Osteoblast (primary cell): ENCODE measurements around the gene SH2D3C. TPM values are rescaled to one million over a fixed set of nuclear protein-coding genes. Genes with fewer than 3 reads are reported as not detected.

Source experiments
- DNase-seq: peaks from one replicate; pipeline ENCODE4 v3.0.0; 2011; ENCODE audit warnings: low spot score, mixed read lengths; ENCODE audit not compliant: insufficient read length; ENCODE audit errors: missing footprints
- H2AFZ ChIP-seq: 2 replicates; pipeline ENCODE4 v1.6.0; 2011; ENCODE audit warnings: mild to moderate bottlenecking, low read length
- H3K27ac ChIP-seq: 2 replicates; pipeline ENCODE4 v1.5.1; 2011; ENCODE audit warnings: mild to moderate bottlenecking, low read depth, low read length, moderate library complexity
- H3K27me3 ChIP-seq: 2 replicates; pipeline ENCODE4 v1.6.0; 2012; ENCODE audit warnings: mild to moderate bottlenecking, control low read depth, inconsistent platforms, low read length, moderate library complexity; ENCODE audit not compliant: insufficient read depth
- H3K36me3 ChIP-seq: 2 replicates; pipeline ENCODE4 v1.5.1; 2011; ENCODE audit warnings: mild to moderate bottlenecking, low read length, control low read depth, moderate library complexity; ENCODE audit not compliant: insufficient read depth
- H3K4me1 ChIP-seq: 2 replicates; pipeline ENCODE4 v1.5.1; 2011; ENCODE audit warnings: mild to moderate bottlenecking, low read length, control low read depth, moderate library complexity; ENCODE audit not compliant: insufficient read depth
- H3K4me2 ChIP-seq: 2 replicates; pipeline ENCODE4 v1.6.0; 2011; ENCODE audit warnings: mild to moderate bottlenecking, low read length; ENCODE audit not compliant: insufficient read depth
- H3K4me3 ChIP-seq: fragments of 200-600 bp; sonication (generic); 3 replicates; pipeline ENCODE4 v1.5.1; 2012; ENCODE audit warnings: mild to moderate bottlenecking, low read length, inconsistent platforms; ENCODE audit not compliant: insufficient read depth
- H3K79me2 ChIP-seq: 2 replicates; pipeline ENCODE4 v1.6.0; 2012; ENCODE audit warnings: mild to moderate bottlenecking, low read length, control low read depth, inconsistent platforms; ENCODE audit not compliant: insufficient read depth
- H3K9me3 ChIP-seq: 2 replicates; pipeline ENCODE4 v1.5.1; 2011; ENCODE audit warnings: low read depth, low read length, control low read depth
- H4K20me1 ChIP-seq: 2 replicates; pipeline ENCODE4 v1.6.0; 2012; ENCODE audit warnings: mild to moderate bottlenecking, low read length, control low read depth; ENCODE audit not compliant: insufficient read depth
- total RNA-seq: library from RNA; depleted of rRNA; stranded (reverse); fragments of >200 nt; gene quantifications from 2 replicates; pipeline ENCODE4 v1.2.3, GENCODE V29; 2012
- TF ChIP-seq, protein P1 (sequence below): IDR thresholded peaks from 2 replicates; pipeline ENCODE4 v1.5.1; 2011; ENCODE audit warnings: mild to moderate bottlenecking, low read depth, low read length, moderate library complexity; ENCODE audit errors: extremely low read depth

The SH2D3C gene
- total RNA-seq, 1 donor: 0.36 TPM

DNA sequence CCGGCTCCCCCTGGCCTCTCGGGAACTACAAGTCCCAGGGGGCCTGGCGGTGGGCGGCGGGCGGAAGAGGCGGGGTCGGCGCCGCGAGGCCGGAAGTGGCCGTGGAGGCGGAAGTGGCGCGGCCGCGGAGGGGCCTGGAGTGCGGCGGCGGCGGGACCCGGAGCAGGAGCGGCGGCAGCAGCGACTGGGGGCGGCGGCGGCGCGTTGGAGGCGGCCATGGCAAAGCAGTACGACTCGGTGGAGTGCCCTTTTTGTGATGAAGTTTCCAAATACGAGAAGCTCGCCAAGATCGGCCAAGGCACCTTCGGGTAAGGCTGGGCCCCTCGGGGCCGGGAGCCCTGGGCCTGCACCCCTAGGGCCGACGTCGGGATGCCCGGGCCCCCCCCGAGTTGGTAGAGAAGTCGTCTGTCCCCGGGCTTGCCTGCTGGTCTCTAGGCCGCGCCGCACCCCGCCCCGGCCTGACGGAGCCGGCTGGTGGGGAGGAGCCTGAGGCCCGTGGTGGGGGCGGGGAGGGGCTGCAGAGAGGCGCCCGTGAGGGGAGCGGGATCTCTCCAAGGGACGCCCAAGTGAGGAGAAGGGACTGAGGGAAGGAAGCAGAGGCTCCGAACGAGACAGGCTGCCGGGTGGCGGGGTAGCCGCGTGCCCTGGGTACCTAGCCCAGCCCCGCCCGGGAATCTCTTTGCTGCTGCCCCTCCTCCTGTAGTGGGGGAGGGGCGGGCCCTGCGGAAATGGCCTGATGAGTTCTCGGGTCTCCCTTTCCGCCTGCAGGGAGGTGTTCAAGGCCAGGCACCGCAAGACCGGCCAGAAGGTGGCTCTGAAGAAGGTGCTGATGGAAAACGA, 7.7 kb upstream of the SH2D3C start, which contains the start of gene CDK9:
Gene CDK9 (plus strand): TSS at position 102 of the 840 bp plus-strand sequence. CDS start 115 bp downstream, at position 217.
- Histone ChIP-seq H3K4me1 (peaks cover 9% of the 10 kb centered on the region), H3K9me3 (no peaks in the 10 kb centered on the region), H3K27ac (peak within 1 kb of the TSS; percentile 66), H3K79me2 (peaks cover 52% of the 10 kb centered on the region), H3K36me3 (peaks cover 41% of the 10 kb centered on the region), H3K27me3 (no peaks in the 10 kb centered on the region), H3K4me3 (peak within 1 kb of the TSS; percentile 98), H3K4me2 (peak within 1 kb of the TSS; percentile 91), H2AFZ (peak within 1 kb of the TSS; percentile 60), H4K20me1 (peaks cover 50% of the 10 kb centered on the region)
- TF ChIP-seq, protein P1, sequence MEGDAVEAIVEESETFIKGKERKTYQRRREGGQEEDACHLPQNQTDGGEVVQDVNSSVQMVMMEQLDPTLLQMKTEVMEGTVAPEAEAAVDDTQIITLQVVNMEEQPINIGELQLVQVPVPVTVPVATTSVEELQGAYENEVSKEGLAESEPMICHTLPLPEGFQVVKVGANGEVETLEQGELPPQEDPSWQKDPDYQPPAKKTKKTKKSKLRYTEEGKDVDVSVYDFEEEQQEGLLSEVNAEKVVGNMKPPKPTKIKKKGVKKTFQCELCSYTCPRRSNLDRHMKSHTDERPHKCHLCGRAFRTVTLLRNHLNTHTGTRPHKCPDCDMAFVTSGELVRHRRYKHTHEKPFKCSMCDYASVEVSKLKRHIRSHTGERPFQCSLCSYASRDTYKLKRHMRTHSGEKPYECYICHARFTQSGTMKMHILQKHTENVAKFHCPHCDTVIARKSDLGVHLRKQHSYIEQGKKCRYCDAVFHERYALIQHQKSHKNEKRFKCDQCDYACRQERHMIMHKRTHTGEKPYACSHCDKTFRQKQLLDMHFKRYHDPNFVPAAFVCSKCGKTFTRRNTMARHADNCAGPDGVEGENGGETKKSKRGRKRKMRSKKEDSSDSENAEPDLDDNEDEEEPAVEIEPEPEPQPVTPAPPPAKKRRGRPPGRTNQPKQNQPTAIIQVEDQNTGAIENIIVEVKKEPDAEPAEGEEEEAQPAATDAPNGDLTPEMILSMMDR: no peak
- peak; percentile 100 for DNase-seq

DNA sequence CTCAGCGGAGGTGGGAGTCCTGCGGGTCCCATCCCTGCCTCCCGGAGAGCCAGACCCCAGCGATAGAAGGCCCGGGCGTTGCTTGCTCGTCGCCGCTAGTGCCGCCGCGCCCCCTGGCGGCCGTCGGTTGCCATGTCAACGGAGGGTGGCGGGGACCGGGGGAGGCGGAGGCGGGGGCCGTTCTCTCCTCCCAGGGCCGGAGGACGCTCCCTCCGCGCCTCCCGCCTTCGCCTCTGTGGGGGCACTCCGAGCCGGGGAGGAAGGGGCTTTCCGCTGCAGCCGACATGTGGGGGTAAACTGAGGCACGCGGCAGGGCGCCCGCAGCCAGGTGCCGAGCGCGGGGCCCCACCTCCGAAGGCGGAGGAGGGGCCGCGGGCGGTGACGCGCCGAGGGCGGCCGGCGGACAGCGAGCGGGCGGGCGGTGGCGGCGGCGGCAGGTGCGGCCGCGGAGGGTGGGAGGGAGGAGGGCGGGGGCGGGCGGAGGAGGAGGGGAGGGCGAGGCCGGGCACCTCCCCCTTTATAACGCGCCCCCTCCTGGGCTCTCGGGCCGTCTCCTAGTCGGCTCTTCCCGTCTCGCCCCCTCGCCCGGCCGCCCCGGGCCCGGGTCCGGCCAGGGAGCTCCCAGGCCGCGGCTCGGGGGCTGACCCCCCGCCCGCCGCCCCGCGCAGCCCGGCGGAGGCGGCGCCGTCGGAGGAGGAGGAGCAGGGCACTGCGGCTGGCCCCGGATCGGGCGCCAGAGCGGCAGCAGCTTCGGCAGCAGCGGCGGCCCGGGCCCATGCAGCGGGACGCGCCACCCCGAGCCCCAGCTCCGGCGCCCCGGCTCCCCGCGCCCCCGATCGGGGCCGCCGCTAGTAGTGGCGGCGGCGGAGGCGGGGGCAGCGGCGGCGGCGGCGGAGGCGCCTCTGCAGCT, 6.8 kb upstream of the SH2D3C start:
- Histone ChIP-seq H2AFZ (peak overlapping the region; percentile 60), H3K4me1 (peaks cover 9% of the 10 kb centered on the region), H3K27ac (no peak overlapping the region), H4K20me1 (peaks cover 42% of the 10 kb centered on the region), H3K79me2 (peaks cover 45% of the 10 kb centered on the region), H3K27me3 (no peaks in the 10 kb centered on the region), H3K4me2 (peak overlapping the region; percentile 67), H3K36me3 (peaks cover 32% of the 10 kb centered on the region), H3K9me3 (no peaks in the 10 kb centered on the region), H3K4me3 (peak overlapping the region; percentile 98)
- TF ChIP-seq, protein P1: peak; percentile 51
- peak; percentile 100 for DNase-seq

DNA sequence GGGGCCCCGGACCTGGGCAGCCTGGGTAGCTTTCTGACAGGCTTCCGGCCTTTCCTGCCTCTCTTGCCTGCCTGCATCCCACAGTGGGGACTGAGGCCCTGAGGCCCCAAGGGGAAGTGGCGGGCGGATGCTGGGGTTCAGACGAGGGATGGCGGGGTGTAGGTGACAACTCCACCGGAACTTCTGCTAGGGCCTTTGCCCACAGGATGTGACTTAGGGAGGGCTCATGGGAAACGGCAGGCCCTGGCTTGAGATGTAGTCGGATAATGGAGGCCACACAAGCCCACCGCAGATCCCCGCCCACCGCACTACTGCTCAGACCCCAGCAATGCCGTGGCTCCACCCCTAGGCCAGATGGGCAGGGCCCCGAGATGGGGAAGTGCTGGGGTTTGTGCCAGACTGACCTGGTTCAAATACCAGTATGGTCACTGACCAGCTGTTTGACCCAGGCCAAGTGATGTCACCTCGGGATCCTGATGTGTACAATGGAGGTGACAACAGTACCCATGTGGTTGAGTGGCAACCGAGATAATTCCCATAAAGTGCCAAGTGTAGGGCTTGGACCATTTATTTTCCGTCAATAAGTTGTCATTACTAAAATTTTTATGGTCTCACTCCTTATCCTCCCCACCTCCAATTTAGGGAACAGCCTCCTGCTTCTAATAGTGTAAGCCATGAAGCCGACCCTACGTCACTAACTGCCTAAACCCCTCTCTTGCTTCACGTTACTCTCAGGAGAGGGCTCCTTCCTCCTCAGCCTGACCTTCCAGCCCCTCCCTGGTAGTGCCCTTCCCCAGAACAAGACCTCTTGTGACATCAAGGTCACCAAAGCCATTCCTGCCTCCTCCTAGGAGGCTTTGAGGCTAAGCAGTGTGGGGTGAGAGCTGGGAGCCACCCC, 4.9 kb upstream of the SH2D3C start:
- DNase-seq: peak; percentile 78
- peaks cover 24% of the 10 kb centered on the region for H4K20me1 ChIP-seq
- peaks cover 13% of the 10 kb centered on the region for H3K36me3 ChIP-seq
- H3K27ac ChIP-seq: no peak overlapping the region
- no peaks in the 10 kb centered on the region for H3K27me3 ChIP-seq
- TF ChIP-seq, protein P1: no peak
- H3K79me2 ChIP-seq: peaks cover 26% of the 10 kb centered on the region
- no peak overlapping the region for H2AFZ ChIP-seq
- H3K9me3 ChIP-seq: no peaks in the 10 kb centered on the region
- H3K4me3 ChIP-seq: no peak overlapping the region
- H3K4me1 ChIP-seq: peaks cover 9% of the 10 kb centered on the region
- no peak overlapping the region for H3K4me2 ChIP-seq
